ENCODE data around the gene TST. TPM values are rescaled to one million over a fixed set of nuclear protein-coding genes. Genes with fewer than 3 reads are reported as not detected.

TST gene
- total RNA-seq, 4 donors from 2014 or later, result 44.1 to 76.4 (median 66.7) TPM

GRCh38 chr22:36976606-36977005, 42.6 kb downstream of the TST start:
- Histone ChIP-seq H3K27ac (no peak overlapping the region), H3K27me3 (no peaks in the 10 kb centered on the region), H3K36me3 (no peaks in the 10 kb centered on the region), H3K9me3 (no peaks in the 10 kb centered on the region), H3K4me3 (no peak overlapping the region), H3K4me1 (peaks cover 0 to 11% (median 2%) of the 10 kb centered on the region in 4 donors)
- no peak for TF ChIP-seq EP300 (IDR thresholded peaks at IDR 0.05)
- TF ChIP-seq POLR2A (IDR thresholded peaks at IDR 0.05), result no peak
- 90 to 91% methylated on average over 4 of the region's 4 CpGs for WGBS, 2 donors
- no peak for DNase-seq (ENCODE audit: low spot score in 2 of 2)

DNA sequence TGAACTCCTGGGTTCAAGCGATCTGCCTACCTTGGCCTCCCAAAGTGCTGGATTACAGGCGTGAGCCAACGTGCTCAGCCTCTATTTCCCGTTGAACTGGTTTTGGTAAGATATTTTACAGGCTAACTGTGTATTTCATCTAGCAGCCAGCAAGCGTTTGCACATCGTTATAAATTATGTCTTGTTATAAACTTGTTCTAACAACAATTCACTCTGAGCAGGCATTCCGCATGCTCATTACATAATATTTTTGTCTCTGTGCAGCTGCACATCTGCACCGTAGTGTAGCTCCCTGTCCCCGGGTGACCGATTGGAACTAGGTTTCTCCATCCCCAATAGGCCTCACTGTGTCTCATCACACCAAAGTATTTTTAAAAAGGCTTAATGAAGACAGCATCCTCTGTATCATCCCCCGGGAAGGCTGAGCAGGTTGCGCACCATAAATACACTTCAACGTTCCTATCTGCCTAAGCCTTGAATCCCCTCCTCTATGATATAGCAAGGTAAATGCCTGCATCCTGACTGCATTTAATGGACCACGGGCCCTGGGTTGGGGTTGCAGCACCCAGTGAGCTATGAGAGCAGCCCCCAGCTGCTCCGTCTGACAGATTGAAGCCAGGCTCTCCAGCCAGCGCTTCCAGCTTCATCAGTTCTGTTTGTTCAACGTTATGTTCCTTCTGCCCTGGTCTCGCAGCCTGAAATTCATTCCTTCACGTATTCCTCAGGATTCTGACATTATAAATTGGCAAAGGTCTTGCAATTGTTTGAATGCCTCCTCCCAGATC, 47.7 kb downstream of the TST start:
- no peak for DNase-seq (ENCODE audit: low spot score in 2 of 2)
- H3K36me3 ChIP-seq, result no peaks in the 10 kb centered on the region
- H3K27ac ChIP-seq, result no peak overlapping the region
- TF ChIP-seq EP300 (IDR thresholded peaks at IDR 0.05) (no peak), POLR2A (IDR thresholded peaks at IDR 0.05) (no peak)
- TF ChIP-seq, protein P1, sequence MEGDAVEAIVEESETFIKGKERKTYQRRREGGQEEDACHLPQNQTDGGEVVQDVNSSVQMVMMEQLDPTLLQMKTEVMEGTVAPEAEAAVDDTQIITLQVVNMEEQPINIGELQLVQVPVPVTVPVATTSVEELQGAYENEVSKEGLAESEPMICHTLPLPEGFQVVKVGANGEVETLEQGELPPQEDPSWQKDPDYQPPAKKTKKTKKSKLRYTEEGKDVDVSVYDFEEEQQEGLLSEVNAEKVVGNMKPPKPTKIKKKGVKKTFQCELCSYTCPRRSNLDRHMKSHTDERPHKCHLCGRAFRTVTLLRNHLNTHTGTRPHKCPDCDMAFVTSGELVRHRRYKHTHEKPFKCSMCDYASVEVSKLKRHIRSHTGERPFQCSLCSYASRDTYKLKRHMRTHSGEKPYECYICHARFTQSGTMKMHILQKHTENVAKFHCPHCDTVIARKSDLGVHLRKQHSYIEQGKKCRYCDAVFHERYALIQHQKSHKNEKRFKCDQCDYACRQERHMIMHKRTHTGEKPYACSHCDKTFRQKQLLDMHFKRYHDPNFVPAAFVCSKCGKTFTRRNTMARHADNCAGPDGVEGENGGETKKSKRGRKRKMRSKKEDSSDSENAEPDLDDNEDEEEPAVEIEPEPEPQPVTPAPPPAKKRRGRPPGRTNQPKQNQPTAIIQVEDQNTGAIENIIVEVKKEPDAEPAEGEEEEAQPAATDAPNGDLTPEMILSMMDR (IDR thresholded peaks at IDR 0.05), result no peak
- H3K4me1 ChIP-seq, result no peaks in the 10 kb centered on the region
- H3K4me3 ChIP-seq, result no peak overlapping the region
- WGBS, 2 donors, result 64 to 75% methylated on average over 19 of the region's 19 CpGs
- H3K27me3 ChIP-seq, result no peaks in the 10 kb centered on the region
- H3K9me3 ChIP-seq, result no peaks in the 10 kb centered on the region

- TF ChIP-seq EP300 (IDR thresholded peaks at IDR 0.05), result no peak
- TF ChIP-seq, protein P1 (IDR thresholded peaks at IDR 0.05), result no peak
- TF ChIP-seq POLR2A (IDR thresholded peaks at IDR 0.05), result no peak
- no peak for DNase-seq (ENCODE audit: low spot score in 2 of 2)
- WGBS, 2 donors, result 89% methylated on average over 5 of the region's 5 CpGs
- Histone ChIP-seq H3K4me1 (no peaks in the 10 kb centered on the region), H3K27ac (no peak overlapping the region), H3K27me3 (no peaks in the 10 kb centered on the region), H3K36me3 (no peaks in the 10 kb centered on the region), H3K4me3 (no peak overlapping the region), H3K9me3 (no peaks in the 10 kb centered on the region)
These were observed 50.8 kb downstream of the TST start for GRCh38 chr22:36968249-36968964.

- no peak for DNase-seq (ENCODE audit: low spot score in 2 of 2)
- 75 to 77% methylated on average over 11 of the region's 11 CpGs for WGBS, 2 donors
- Histone ChIP-seq H3K9me3 (no peaks in the 10 kb centered on the region), H3K27ac (no peak overlapping the region), H3K27me3 (no peaks in the 10 kb centered on the region), H3K4me3 (no peak overlapping the region), H3K4me1 (no peaks in the 10 kb centered on the region), H3K36me3 (no peaks in the 10 kb centered on the region)
- TF ChIP-seq, protein P1 (IDR thresholded peaks at IDR 0.05), result no peak
- TF ChIP-seq EP300 (IDR thresholded peaks at IDR 0.05), result no peak
- TF ChIP-seq POLR2A (IDR thresholded peaks at IDR 0.05), result no peak
These were observed 52.3 kb downstream of the TST start for GRCh38 chr22:36966851-36967540.

- H3K36me3 ChIP-seq, result no peaks in the 10 kb centered on the region
- no peaks in the 10 kb centered on the region for H3K4me1 ChIP-seq
- no peak overlapping the region for H3K4me3 ChIP-seq
- no peaks in the 10 kb centered on the region for H3K9me3 ChIP-seq
- TF ChIP-seq, protein P1 (IDR thresholded peaks at IDR 0.05), result no peak
- no peak for TF ChIP-seq POLR2A (IDR thresholded peaks at IDR 0.05)
- no peak for TF ChIP-seq EP300 (IDR thresholded peaks at IDR 0.05)
- WGBS, 2 donors, result 38 to 61% methylated on average over 2 of the region's 2 CpGs
- H3K27ac ChIP-seq, result no peak overlapping the region
- peaks cover 0 to 3% of the 10 kb centered on the region in 2 donors for H3K27me3 ChIP-seq
- no peak for DNase-seq (ENCODE audit: low spot score in 2 of 2)
These were observed 53.6 kb downstream of the TST start for GRCh38 chr22:36965696-36966095.

Measured in tibial nerve (tissue), 4 donors.